Upper lobe of right lung (tissue), 1 donor: ENCODE measurements around the gene TDRD7. TPM values are rescaled to one million over a fixed set of nuclear protein-coding genes. Genes with fewer than 3 reads are reported as not detected.

ENCODE experiments used
- ATAC-seq: fragments of 200-7000 bp; cut with Tn5 transposase; one replicate; pipeline ENCODE4 v1.9.1; 2020; ENCODE audit warnings: mild to moderate bottlenecking, moderate library complexity
- DNase-seq: peaks from one replicate; pipeline ENCODE4 v3.0.0-alpha.2; 2020
- H3K27ac ChIP-seq: fragments of 200-600 bp; one replicate; pipeline ENCODE4 v1.8.0; 2022
- H3K27me3 ChIP-seq: fragments of 200-600 bp; one replicate; pipeline ENCODE4 v1.8.0; 2022; ENCODE audit warnings: mild to moderate bottlenecking
- H3K36me3 ChIP-seq: fragments of 200-600 bp; one replicate; pipeline ENCODE4 v1.8.0; 2022
- H3K4me1 ChIP-seq: fragments of 200-600 bp; one replicate; pipeline ENCODE4 v1.8.0; 2022
- H3K4me3 ChIP-seq: fragments of 200-600 bp; one replicate; pipeline ENCODE4 v1.8.0; 2022; ENCODE audit warnings: mild to moderate bottlenecking
- H3K9me3 ChIP-seq: fragments of 200-600 bp; one replicate; pipeline ENCODE4 v1.8.0; 2022
- intact Hi-C: fragments of 100-400 bp; cut with DNase I; formaldehyde crosslinking; loops from one replicate; pipeline ENCODE4 v1.11.0; 2022
- total RNA-seq: library from RNA; stranded (reverse); fragmentation: NEBNext Ultra II Directional; extraction: Animal tissue kit (Norgen Biotek cat#: 25700); gene quantifications from one replicate; pipeline ENCODE4 v1.2.1, GENCODE V29; 2021
- TF ChIP-seq, protein P1 (sequence below): fragments of 200-600 bp; IDR thresholded peaks from one replicate; pipeline ENCODE4 v1.8.0; 2022; ENCODE audit warnings: antibody characterized with exemption
- donor health status: DM: no; HTN: yes; CAD: no; lungs with severe emphysema.

Gene TDRD7
- total RNA-seq, 1 donor from 2014 or later = 18.2 TPM

DNA sequence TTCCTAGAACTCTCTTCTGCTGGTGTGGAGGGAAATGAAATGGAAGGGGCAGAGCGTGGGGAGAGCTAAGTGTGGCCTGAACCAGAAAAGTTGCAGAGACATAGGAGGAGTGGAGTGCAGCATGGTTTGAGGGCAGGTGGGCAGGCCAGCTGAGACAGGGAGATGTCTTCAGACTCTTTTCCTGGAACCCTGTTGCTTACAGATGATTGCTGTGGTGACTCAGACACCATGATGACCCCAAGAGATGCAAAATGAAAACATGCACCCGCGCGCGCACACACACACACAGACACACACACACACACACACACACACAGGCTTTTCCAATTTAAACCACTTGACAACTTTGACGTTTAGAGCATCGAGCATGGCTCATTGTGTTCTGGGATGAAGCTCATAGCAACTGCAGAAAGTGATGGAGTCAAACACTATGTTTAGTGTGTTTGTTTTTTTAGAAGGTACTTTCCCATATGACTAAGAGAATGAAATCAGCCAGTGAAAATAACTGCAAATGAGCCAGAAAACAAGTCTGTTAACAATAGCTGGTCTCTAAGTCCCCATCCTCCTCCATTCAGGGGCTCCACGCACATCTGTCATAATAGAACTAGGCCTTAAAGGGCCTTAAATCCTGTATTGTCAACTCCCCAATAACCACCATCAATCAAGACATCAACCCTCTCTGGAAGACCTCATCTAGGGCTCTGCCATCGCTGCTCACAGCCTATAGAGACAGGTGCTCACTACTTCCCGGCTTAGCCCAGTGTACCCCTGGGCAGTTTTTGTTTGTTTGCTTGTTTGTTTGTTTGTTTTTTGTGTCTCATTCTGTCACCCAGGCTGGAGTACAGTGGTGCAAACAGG lies 99.1 kb downstream of the TDRD7 start:
- Histone ChIP-seq H3K4me1 (no peaks in the 10 kb centered on the region), H3K9me3 (no peaks in the 10 kb centered on the region), H3K27ac (no peak overlapping the region), H3K36me3 (no peaks in the 10 kb centered on the region), H3K27me3 (no peaks in the 10 kb centered on the region), H3K4me3 (no peak overlapping the region)
- intact Hi-C loops = no loop called here
- ATAC-seq = no peak
- TF ChIP-seq, protein P1, sequence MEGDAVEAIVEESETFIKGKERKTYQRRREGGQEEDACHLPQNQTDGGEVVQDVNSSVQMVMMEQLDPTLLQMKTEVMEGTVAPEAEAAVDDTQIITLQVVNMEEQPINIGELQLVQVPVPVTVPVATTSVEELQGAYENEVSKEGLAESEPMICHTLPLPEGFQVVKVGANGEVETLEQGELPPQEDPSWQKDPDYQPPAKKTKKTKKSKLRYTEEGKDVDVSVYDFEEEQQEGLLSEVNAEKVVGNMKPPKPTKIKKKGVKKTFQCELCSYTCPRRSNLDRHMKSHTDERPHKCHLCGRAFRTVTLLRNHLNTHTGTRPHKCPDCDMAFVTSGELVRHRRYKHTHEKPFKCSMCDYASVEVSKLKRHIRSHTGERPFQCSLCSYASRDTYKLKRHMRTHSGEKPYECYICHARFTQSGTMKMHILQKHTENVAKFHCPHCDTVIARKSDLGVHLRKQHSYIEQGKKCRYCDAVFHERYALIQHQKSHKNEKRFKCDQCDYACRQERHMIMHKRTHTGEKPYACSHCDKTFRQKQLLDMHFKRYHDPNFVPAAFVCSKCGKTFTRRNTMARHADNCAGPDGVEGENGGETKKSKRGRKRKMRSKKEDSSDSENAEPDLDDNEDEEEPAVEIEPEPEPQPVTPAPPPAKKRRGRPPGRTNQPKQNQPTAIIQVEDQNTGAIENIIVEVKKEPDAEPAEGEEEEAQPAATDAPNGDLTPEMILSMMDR = no peak
- no peak for DNase-seq

DNA sequence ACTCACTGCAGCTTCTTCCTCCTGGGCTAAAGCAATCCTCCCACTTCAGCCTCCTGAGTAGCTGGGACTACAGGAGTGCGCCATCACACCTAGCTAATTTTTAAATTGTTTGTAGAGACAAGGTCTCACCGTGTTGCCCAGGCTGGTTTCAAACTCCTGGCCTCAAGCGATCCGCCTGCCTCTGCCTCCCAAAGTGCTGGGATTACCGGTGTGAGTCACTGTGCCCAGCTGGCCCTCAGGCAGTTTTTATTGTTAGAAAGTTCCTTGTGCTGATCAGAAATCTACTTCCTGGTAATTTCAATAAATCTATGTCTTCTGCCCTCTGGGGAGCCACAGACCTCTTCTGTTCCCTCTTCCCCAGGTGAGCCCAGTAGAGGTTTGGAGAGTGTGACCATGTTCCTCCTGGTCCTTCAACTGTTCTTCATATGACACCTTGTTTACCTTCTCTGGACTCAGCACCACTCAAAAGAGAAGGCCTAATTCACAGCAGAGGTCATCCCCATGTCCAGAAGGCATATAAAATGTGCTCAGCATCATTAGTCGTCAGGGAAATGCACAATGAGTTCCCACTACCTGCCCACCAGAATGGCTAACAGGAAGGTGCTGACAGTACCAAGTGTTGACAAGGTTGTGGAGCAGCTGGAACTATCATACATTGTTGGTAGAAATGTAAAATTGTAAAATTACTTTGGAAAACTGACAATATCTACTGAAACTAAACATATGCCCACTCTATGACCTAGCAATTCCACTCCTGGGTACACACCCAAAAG lies 99.9 kb downstream of the TDRD7 start:
- TF ChIP-seq, protein P1 = no peak
- intact Hi-C loops = no loop called here
- Histone ChIP-seq H3K36me3 (no peaks in the 10 kb centered on the region), H3K27me3 (no peaks in the 10 kb centered on the region), H3K4me3 (no peak overlapping the region), H3K27ac (no peak overlapping the region), H3K4me1 (peaks cover 8% of the 10 kb centered on the region), H3K9me3 (no peaks in the 10 kb centered on the region)
- ATAC-seq = no peak
- DNase-seq = no peak

DNA sequence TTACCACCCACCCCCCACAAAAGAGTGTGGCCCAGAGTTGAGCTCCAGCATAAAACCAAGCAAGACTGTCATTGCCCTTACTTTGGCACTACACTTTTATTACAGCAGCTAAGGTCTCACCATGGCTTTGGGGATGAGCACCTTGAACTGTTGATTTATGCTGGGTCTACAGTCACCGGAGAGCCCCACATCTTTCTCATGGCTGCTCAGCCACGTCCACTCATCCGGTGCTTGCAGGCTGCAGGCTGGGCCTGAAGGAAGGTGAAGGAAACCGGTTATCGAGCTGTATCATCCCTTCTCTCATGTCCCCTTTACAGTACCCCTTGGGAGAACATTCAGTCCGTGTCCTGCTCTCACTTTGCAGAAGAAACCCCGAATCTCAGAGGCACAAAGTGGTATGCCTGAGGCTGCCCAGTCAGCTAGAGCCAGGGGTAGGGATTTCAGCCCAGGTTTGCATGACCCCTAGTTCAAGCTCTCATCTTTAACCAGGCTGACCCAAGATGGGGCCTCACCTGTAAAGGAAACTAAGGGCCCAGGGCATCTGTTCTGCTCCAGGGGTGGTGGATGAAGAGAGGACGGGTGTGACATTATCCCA lies 101.2 kb downstream of the TDRD7 start:
- Histone ChIP-seq H3K4me3 (no peak overlapping the region), H3K27me3 (no peaks in the 10 kb centered on the region), H3K27ac (no peak overlapping the region), H3K36me3 (no peaks in the 10 kb centered on the region), H3K9me3 (no peaks in the 10 kb centered on the region), H3K4me1 (peaks cover 16% of the 10 kb centered on the region)
- no peak for DNase-seq
- ATAC-seq = no peak
- intact Hi-C loops = no loop called here
- TF ChIP-seq, protein P1 = no peak

DNA sequence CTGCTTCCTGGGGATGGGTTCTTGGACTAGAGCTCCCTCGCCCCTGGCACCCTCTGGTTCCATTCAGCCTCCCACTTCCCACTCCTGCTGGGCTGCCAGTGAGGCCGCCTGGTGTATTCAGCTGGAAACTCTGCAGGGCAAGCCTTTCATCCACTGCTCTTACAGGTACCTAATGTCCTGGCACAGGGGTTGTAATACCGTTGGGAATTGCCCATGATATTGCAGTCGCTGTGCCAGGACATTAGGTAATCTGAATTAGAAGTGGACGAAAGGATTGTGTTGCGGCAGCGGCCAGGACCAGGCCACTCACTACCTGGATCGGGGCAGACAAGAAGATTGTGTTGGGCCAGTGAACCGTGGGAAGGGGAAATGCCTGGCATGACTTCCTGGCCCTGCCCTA lies 102.6 kb downstream of the TDRD7 start:
- intact Hi-C loops = no loop called here
- Histone ChIP-seq H3K4me3 (no peak overlapping the region), H3K36me3 (no peaks in the 10 kb centered on the region), H3K4me1 (peaks cover 29% of the 10 kb centered on the region), H3K9me3 (no peaks in the 10 kb centered on the region), H3K27ac (no peak overlapping the region), H3K27me3 (no peaks in the 10 kb centered on the region)
- ATAC-seq (no peak), DNase-seq (no peak)
- TF ChIP-seq, protein P1 = no peak

DNA sequence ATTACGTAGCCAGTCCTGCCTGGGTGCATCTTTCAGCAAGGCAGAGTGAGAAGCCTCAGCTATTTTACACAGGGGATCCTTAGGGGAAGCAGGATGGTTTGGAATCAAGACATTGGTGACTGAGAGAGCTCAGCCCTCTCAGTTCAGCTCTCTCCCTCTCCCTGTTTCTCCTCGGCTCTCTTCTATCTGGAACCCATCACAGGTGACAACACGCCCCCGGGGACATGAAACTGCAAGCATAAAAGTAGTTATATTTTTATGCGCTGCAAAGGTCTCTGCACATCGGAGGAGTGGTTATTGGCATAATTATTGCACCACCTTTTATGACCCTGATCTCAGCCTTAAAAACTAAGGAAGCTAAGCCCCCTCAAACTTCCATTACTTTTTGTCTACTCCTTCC lies 103.8 kb downstream of the TDRD7 start:
- peaks cover 31% of the 10 kb centered on the region for H3K4me1 ChIP-seq
- H3K9me3 ChIP-seq = no peaks in the 10 kb centered on the region
- DNase-seq (no peak), ATAC-seq (no peak)
- H3K27me3 ChIP-seq = no peaks in the 10 kb centered on the region
- H3K4me3 ChIP-seq = no peak overlapping the region
- TF ChIP-seq, protein P1 = no peak
- no peaks in the 10 kb centered on the region for H3K36me3 ChIP-seq
- no peak overlapping the region for H3K27ac ChIP-seq
- intact Hi-C loops = no loop called here
